H54 (cell line): ENCODE results near the gene MICU1.
"Not testable (repeated sequence)": the region's sequence is repeated elsewhere in the genome, so short reads cannot be mapped to it uniquely, and the experiment has no call there.

Experiments used
- DNase-seq: peaks from one replicate; pipeline ENCODE4 v3.0.0; 2011; ENCODE audit warnings: low spot score, mixed read lengths; ENCODE audit not compliant: insufficient read length
- FAIRE-seq: peaks from 3 replicates; lab custom pipeline; 2011; peaks lifted over from hg19 to GRCh38; lab: Jason Lieb, UNC
- POLR2A ChIP-seq: IDR thresholded peaks from 2 replicates; pipeline ENCODE4 v1.6.1; 2011; ENCODE audit warnings: low read depth, mild to moderate bottlenecking, low read length

The MICU1 gene

DNA sequence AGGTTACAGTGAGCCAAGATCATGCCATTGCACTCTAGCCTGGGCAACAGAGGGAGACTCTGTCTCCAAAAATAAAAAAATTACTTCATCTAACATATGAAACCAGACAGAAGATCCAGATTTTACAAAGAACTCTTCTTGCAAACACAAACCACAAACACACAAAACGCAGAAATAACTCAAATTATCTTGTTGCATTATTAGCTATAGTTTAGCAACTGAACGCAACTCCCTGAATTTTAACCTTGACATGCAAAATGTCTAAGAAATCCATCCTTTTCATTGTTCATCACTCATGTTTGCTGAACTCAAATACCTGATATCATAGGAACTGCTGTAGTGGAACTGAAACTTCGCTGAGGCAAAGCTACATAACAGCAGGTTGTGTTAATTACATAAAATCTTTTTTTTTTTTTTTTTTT is 64.1 kb downstream of the MICU1 start:
- no peak for DNase-seq
- TF ChIP-seq POLR2A, result no peak
- no peak for FAIRE-seq

DNA sequence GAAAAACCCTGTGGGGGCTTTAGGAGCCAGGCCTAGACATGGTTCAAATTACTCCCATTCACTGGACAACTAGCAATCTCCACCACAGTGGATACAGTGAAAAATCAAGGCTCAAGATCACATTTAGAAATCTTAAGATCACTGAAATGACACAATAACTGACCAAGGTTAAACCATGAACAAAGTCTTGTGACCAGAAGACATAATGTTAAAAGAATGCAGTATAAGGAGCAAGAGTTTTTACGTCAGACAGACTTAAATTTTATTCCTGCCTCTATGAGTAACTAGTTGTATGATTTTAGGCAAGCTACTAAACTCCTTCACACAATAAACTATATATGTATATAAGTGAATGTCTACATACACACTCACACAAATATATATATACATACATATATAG is 68.5 kb downstream of the MICU1 start:
- no peak for TF ChIP-seq POLR2A
- peak; percentile 95 for FAIRE-seq
- DNase-seq, result no peak

GRCh38 chr10:72552857-72553256 is 73.0 kb downstream of the MICU1 start:
- DNase-seq (no peak), FAIRE-seq (peak; percentile 41)
- no peak for TF ChIP-seq POLR2A

DNA sequence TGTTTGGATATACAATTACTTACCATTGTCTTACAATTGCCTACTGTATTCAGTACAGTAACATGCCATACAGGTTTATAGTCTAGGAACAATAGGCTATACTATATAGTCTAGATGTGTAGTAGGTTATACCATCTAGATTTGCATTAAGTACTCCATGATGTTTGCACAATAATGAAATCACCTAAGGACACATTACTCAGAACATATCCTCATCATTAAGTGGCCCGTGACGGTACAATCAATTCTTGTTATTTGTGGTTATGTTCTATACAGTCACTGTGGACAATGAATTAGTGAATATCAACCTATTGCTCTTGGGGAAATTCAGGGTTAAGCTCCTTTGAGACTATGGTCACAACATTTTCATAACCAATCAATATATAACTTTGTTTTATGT is 75.6 kb downstream of the MICU1 start:
- FAIRE-seq, result peak; percentile 81
- TF ChIP-seq POLR2A, result no peak
- DNase-seq, result no peak

- TF ChIP-seq POLR2A, result no peak
- no peak for FAIRE-seq
- DNase-seq, result no peak
These were observed 80.3 kb downstream of the MICU1 start for GRCh38 chr10:72545546-72545945.

- DNase-seq, FAIRE-seq: not testable (repeated sequence)
These were observed 82.0 kb downstream of the MICU1 start for GRCh38 chr10:72543855-72544254.

- no peak for TF ChIP-seq POLR2A
- FAIRE-seq (no peak), DNase-seq (no peak)
These were observed 83.5 kb downstream of the MICU1 start for GRCh38 chr10:72542396-72542815.

DNA sequence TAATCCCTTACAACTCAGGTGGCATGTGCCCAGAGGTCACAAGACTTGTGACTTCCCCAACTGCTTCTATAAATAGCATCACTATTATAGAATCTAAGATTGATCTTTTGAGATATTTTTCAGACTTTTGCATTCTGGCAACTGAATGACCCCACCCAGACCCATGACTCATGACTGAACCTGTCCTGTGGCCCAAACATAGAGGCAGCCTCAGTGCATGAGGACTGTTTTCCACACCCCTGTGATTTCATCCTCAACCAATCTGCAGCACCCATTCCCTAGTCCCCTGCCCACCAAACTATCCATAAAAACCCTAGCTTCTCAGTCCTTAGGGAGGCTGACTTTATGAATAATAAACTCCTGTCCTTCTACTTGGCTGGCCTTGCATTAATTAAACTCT is 84.5 kb downstream of the MICU1 start:
- DNase-seq, result no peak
- peak; percentile 72 for FAIRE-seq
- no peak for TF ChIP-seq POLR2A

- FAIRE-seq (no peak), DNase-seq (no peak)
- no peak for TF ChIP-seq POLR2A
These were observed 85.6 kb downstream of the MICU1 start for GRCh38 chr10:72540193-72540807.

- no peak for FAIRE-seq
- TF ChIP-seq POLR2A, result no peak
- no peak for DNase-seq
These were observed 86.7 kb downstream of the MICU1 start for GRCh38 chr10:72539137-72539536.

- TF ChIP-seq POLR2A, result no peak
- FAIRE-seq (peak; percentile 80), DNase-seq (no peak)
These were observed 100.2 kb downstream of the MICU1 start for GRCh38 chr10:72525689-72526088.

DNA sequence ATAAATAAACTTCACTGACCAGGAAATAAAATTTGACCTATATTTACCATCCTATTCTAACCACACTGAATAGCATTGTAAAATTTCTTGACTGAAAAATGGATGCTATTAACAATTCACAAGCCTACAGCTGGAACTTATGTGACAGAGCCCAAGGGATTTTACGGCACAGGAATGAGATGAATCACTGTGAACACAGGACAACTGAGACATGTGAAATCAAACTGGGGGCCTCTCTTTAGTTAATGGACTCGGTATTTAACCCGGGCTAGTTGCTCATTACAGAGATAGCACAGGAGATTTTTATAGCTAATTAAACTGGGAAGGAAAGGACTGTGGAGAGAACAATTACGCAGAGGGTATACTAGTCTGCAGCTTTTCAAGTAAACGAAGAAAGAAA is 100.6 kb downstream of the MICU1 start:
- FAIRE-seq, result no peak
- no peak for DNase-seq
- TF ChIP-seq POLR2A, result no peak

DNA sequence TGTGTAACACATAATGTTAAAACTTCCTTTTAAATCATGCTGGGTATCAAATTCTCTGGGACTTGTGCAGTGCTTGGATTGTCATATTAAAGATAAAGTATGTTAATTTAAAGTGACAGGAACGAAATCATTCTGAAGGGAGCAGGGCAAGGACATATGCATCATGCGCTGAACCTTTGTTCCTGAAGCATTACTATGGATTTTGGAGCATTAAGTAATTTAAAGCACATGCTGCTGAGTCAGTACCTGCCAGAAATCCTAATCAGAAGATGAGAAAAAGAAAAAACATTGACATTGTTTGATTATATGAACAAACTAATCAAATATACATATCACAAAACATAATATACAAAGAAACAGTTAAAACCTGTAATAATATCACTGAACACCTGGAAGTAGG is 101.4 kb downstream of the MICU1 start:
- no peak for DNase-seq
- peak; percentile 53 for FAIRE-seq
- TF ChIP-seq POLR2A, result no peak

DNA sequence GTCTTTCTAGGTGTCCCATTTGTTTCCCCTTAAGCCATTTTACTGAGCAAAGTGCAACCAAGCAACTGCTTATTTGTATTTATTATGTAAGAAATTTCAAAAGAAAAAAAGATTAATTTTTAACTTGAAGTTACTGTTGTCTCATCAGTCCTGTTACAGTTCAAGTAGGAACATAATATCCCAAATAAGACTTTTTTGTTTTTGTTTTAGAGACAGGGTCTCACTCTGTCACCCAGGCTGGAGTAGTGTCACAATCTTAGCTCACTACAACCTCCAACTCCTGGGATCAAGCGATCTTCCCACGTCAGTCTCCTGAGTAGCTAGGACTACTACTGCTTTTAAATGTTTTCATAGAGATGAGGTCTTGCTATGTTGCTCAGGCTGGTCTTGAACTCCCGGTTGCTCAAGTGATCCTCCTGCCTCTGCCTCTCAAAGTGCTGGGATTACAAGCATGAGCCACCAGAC is 101.9 kb downstream of the MICU1 start:
- DNase-seq (no peak), FAIRE-seq (no peak)
- TF ChIP-seq POLR2A, result no peak

GRCh38 chr10:72523062-72523461 is 102.8 kb downstream of the MICU1 start:
- FAIRE-seq (peak; percentile 20), DNase-seq (no peak)
- TF ChIP-seq POLR2A, result no peak
